ENCODE data around the gene MYO18B. TPM values are rescaled to one million over a fixed set of nuclear protein-coding genes. Genes with fewer than 3 reads are reported as not detected.

Gene MYO18B
- total RNA-seq, 1 donor from 2014 or later: 12.0 TPM

DNA sequence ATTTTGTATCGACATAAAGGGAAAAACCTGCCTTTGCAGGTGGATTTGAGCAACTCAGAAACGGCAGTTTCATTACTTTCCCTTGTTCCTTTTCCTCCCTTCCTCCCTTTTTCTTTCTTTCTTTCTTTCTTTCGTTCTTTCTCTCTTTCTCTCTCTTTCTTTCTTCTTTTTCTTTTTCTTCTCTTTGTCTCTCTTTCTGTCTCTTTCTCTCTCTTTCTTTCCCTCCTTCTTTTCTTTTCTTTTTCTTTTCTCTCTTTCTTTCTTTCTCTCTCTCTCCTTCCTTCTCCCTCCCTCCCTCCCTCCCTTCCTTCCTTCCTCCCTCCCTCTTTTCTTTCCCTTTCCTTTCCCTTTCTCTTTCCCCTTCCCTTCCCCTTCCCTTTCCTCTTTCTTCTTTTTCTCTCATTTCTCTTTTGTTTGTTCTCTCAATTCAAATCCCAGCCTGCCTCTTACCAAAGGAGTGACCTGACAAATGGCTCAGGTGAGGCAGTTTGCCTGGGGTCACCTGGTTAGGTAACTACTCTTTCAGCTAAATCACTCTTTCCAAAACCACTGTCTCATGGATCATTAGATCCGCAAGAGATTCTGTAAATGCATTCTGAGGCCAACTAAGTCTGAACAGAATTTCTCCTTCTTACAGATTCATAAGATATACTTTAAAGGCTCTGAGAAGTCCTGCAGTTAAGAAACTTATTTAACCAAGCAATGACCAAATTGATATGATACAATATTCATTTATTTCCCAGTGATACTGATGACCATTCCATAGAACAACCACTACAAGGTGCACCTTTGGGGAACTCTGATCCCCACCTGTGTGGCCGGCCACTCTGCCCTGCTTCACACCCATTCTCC lies 75.3 kb downstream of the MYO18B start:
- DNase-seq (ENCODE audit: low spot score in 2 of 2): no peak
- TF ChIP-seq, protein P1, sequence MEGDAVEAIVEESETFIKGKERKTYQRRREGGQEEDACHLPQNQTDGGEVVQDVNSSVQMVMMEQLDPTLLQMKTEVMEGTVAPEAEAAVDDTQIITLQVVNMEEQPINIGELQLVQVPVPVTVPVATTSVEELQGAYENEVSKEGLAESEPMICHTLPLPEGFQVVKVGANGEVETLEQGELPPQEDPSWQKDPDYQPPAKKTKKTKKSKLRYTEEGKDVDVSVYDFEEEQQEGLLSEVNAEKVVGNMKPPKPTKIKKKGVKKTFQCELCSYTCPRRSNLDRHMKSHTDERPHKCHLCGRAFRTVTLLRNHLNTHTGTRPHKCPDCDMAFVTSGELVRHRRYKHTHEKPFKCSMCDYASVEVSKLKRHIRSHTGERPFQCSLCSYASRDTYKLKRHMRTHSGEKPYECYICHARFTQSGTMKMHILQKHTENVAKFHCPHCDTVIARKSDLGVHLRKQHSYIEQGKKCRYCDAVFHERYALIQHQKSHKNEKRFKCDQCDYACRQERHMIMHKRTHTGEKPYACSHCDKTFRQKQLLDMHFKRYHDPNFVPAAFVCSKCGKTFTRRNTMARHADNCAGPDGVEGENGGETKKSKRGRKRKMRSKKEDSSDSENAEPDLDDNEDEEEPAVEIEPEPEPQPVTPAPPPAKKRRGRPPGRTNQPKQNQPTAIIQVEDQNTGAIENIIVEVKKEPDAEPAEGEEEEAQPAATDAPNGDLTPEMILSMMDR (IDR thresholded peaks at IDR 0.05): no peak
- Histone ChIP-seq H3K36me3 (peaks cover 0 to 10% of the 10 kb centered on the region in 2 donors), H3K27ac (no peak overlapping the region), H3K4me3 (no peak overlapping the region), H3K4me1 (no peaks in the 10 kb centered on the region), H3K9me3 (no peaks in the 10 kb centered on the region), H3K27me3 (no peaks in the 10 kb centered on the region)
- intact Hi-C loops (cut with DNase I): no loop called here

GRCh38 chr22:25818541-25818940 lies 76.6 kb downstream of the MYO18B start:
- H3K9me3 ChIP-seq: no peaks in the 10 kb centered on the region
- TF ChIP-seq, protein P1 (IDR thresholded peaks at IDR 0.05): no peak
- H3K4me3 ChIP-seq: no peak overlapping the region
- no peak overlapping the region for H3K27ac ChIP-seq
- intact Hi-C loops (cut with DNase I): no loop called here
- H3K36me3 ChIP-seq: peaks cover 0 to 13% of the 10 kb centered on the region in 2 donors
- DNase-seq (ENCODE audit: low spot score in 2 of 2): no peak
- no peaks in the 10 kb centered on the region for H3K27me3 ChIP-seq
- H3K4me1 ChIP-seq: no peaks in the 10 kb centered on the region

- TF ChIP-seq, protein P1 (IDR thresholded peaks at IDR 0.05): no peak
- no peaks in the 10 kb centered on the region for H3K4me1 ChIP-seq
- no peaks in the 10 kb centered on the region for H3K27me3 ChIP-seq
Measured at GRCh38 chr22:25822344-25822743, 80.4 kb downstream of the MYO18B start.

GRCh38 chr22:25823276-25823675 lies 81.3 kb downstream of the MYO18B start:
- Histone ChIP-seq H3K4me1 (no peaks in the 10 kb centered on the region), H3K27ac (no peak overlapping the region), H3K36me3 (peaks cover 8 to 39% of the 10 kb centered on the region in 2 donors), H3K27me3 (no peaks in the 10 kb centered on the region), H3K9me3 (no peaks in the 10 kb centered on the region), H3K4me3 (no peak overlapping the region)
- DNase-seq (ENCODE audit: low spot score in 2 of 2): no peak
- TF ChIP-seq, protein P1 (IDR thresholded peaks at IDR 0.05): no peak
- intact Hi-C loops (cut with DNase I): no loop called here

More at GRCh38 chr22:25822344-25822743, 80.4 kb downstream of the MYO18B start:
- intact Hi-C loops (cut with DNase I): no loop called here
- Histone ChIP-seq H3K9me3 (no peaks in the 10 kb centered on the region), H3K4me3 (no peak overlapping the region), H3K36me3 (peaks cover 4 to 31% of the 10 kb centered on the region in 2 donors), H3K27ac (no peak overlapping the region)
- no peak for DNase-seq (ENCODE audit: low spot score in 2 of 2)

- intact Hi-C loops (cut with DNase I): no loop called here
- no peaks in the 10 kb centered on the region for H3K9me3 ChIP-seq
- H3K4me1 ChIP-seq: no peaks in the 10 kb centered on the region
- H3K36me3 ChIP-seq: peaks cover 13 to 52% of the 10 kb centered on the region in 2 donors
- no peak overlapping the region for H3K27ac ChIP-seq
- no peaks in the 10 kb centered on the region for H3K27me3 ChIP-seq
- no peak overlapping the region for H3K4me3 ChIP-seq
- DNase-seq (ENCODE audit: low spot score in 2 of 2): no peak
- TF ChIP-seq, protein P1 (IDR thresholded peaks at IDR 0.05): no peak
Measured at GRCh38 chr22:25824828-25825423, 82.9 kb downstream of the MYO18B start.

All from ascending aorta (tissue), 2 donors.